Activated T-cell treated with anti-CD3 and anti-CD28 coated beads, Interleukin-2, amount 50 U/mL, for 24 hours (primary cell): Measurements from ENCODE around the gene TENM3.

Experiments used
- DNase-seq: peaks from one replicate; pipeline ENCODE4 v3.0.0-alpha.2; 2020
- H3K27ac Mint-ChIP-seq: 2 replicates; pipeline ENCODE4 v1.8.0; 2020; ENCODE audit warnings: mild to moderate bottlenecking, mixed read lengths
- H3K27me3 Mint-ChIP-seq: 2 replicates; pipeline ENCODE4 v1.8.0; 2020; ENCODE audit warnings: mixed read lengths
- H3K36me3 Mint-ChIP-seq: 2 replicates; pipeline ENCODE4 v1.8.0; 2020; ENCODE audit warnings: low read depth, mixed read lengths
- H3K4me1 Mint-ChIP-seq: 2 replicates; pipeline ENCODE4 v1.8.0; 2020; ENCODE audit warnings: low read depth, mixed read lengths
- H3K4me3 Mint-ChIP-seq: 2 replicates; pipeline ENCODE4 v1.8.0; 2020; ENCODE audit warnings: mild to moderate bottlenecking, moderate library complexity, mixed read lengths
- H3K9me3 Mint-ChIP-seq: 2 replicates; pipeline ENCODE4 v1.8.0; 2020; ENCODE audit warnings: mixed read lengths

The TENM3 gene

GRCh38 chr4:182339221-182339641, 96.0 kb downstream of the TENM3 start:
- Mint-ChIP-seq H3K36me3 (no peaks in the 10 kb centered on the region), H3K27ac (no peak overlapping the region), H3K9me3 (no peaks in the 10 kb centered on the region), H3K27me3 (peaks cover 6% of the 10 kb centered on the region), H3K4me3 (no peak overlapping the region), H3K4me1 (no peaks in the 10 kb centered on the region)
- DNase-seq = no peak

- no peaks in the 10 kb centered on the region for H3K4me1 Mint-ChIP-seq
- no peak for DNase-seq
- H3K27ac Mint-ChIP-seq = no peak overlapping the region
- H3K27me3 Mint-ChIP-seq = peaks cover 6% of the 10 kb centered on the region
- H3K9me3 Mint-ChIP-seq = no peaks in the 10 kb centered on the region
- H3K4me3 Mint-ChIP-seq = no peak overlapping the region
- H3K36me3 Mint-ChIP-seq = no peaks in the 10 kb centered on the region
Measured at GRCh38 chr4:182343453-182343852, 100.3 kb downstream of the TENM3 start.

GRCh38 chr4:182344968-182345367, 101.8 kb downstream of the TENM3 start:
- peaks cover 6% of the 10 kb centered on the region for H3K27me3 Mint-ChIP-seq
- no peak overlapping the region for H3K27ac Mint-ChIP-seq
- DNase-seq = no peak
- no peak overlapping the region for H3K4me3 Mint-ChIP-seq
- H3K9me3 Mint-ChIP-seq = no peaks in the 10 kb centered on the region
- no peaks in the 10 kb centered on the region for H3K4me1 Mint-ChIP-seq
- H3K36me3 Mint-ChIP-seq = no peaks in the 10 kb centered on the region

GRCh38 chr4:182346250-182346649, 103.0 kb downstream of the TENM3 start:
- DNase-seq = no peak

GRCh38 chr4:182346675-182347375, 103.6 kb downstream of the TENM3 start:
- Mint-ChIP-seq H3K27me3 (peaks cover 6% of the 10 kb centered on the region), H3K4me3 (no peak overlapping the region), H3K4me1 (no peaks in the 10 kb centered on the region), H3K36me3 (no peaks in the 10 kb centered on the region), H3K27ac (no peak overlapping the region), H3K9me3 (no peaks in the 10 kb centered on the region)
- no peak for DNase-seq

More at GRCh38 chr4:182346250-182346649, 103.0 kb downstream of the TENM3 start:
- H3K27ac Mint-ChIP-seq = no peak overlapping the region
- no peaks in the 10 kb centered on the region for H3K36me3 Mint-ChIP-seq
- no peaks in the 10 kb centered on the region for H3K4me1 Mint-ChIP-seq
- H3K4me3 Mint-ChIP-seq = no peak overlapping the region
- H3K27me3 Mint-ChIP-seq = peaks cover 6% of the 10 kb centered on the region
- H3K9me3 Mint-ChIP-seq = no peaks in the 10 kb centered on the region

GRCh38 chr4:182348779-182349326, 105.7 kb downstream of the TENM3 start:
- no peak overlapping the region for H3K4me3 Mint-ChIP-seq
- H3K36me3 Mint-ChIP-seq = no peaks in the 10 kb centered on the region
- no peaks in the 10 kb centered on the region for H3K4me1 Mint-ChIP-seq
- no peak overlapping the region for H3K27ac Mint-ChIP-seq
- no peaks in the 10 kb centered on the region for H3K9me3 Mint-ChIP-seq
- DNase-seq = no peak
- no peaks in the 10 kb centered on the region for H3K27me3 Mint-ChIP-seq

GRCh38 chr4:182350041-182350440, 106.8 kb downstream of the TENM3 start:
- Mint-ChIP-seq H3K27me3 (no peaks in the 10 kb centered on the region), H3K27ac (no peak overlapping the region), H3K36me3 (no peaks in the 10 kb centered on the region), H3K4me1 (no peaks in the 10 kb centered on the region), H3K4me3 (no peak overlapping the region), H3K9me3 (no peaks in the 10 kb centered on the region)
- no peak for DNase-seq

- no peaks in the 10 kb centered on the region for H3K36me3 Mint-ChIP-seq
- no peaks in the 10 kb centered on the region for H3K9me3 Mint-ChIP-seq
- no peak overlapping the region for H3K27ac Mint-ChIP-seq
- H3K4me1 Mint-ChIP-seq = no peaks in the 10 kb centered on the region
- H3K4me3 Mint-ChIP-seq = no peak overlapping the region
- no peaks in the 10 kb centered on the region for H3K27me3 Mint-ChIP-seq
- DNase-seq = no peak
Measured at GRCh38 chr4:182351485-182351884, 108.3 kb downstream of the TENM3 start.

- H3K4me3 Mint-ChIP-seq = no peak overlapping the region
- DNase-seq = no peak
- H3K36me3 Mint-ChIP-seq = no peaks in the 10 kb centered on the region
- H3K27ac Mint-ChIP-seq = no peak overlapping the region
- no peaks in the 10 kb centered on the region for H3K4me1 Mint-ChIP-seq
- no peaks in the 10 kb centered on the region for H3K27me3 Mint-ChIP-seq
- no peaks in the 10 kb centered on the region for H3K9me3 Mint-ChIP-seq
Measured at GRCh38 chr4:182354106-182354505, 110.9 kb downstream of the TENM3 start.

GRCh38 chr4:182354867-182355266, 111.7 kb downstream of the TENM3 start:
- H3K4me1 Mint-ChIP-seq = no peaks in the 10 kb centered on the region
- no peak overlapping the region for H3K4me3 Mint-ChIP-seq
- H3K36me3 Mint-ChIP-seq = no peaks in the 10 kb centered on the region
- no peaks in the 10 kb centered on the region for H3K9me3 Mint-ChIP-seq
- DNase-seq = no peak
- H3K27ac Mint-ChIP-seq = no peak overlapping the region
- no peaks in the 10 kb centered on the region for H3K27me3 Mint-ChIP-seq

- no peak for DNase-seq
- Mint-ChIP-seq H3K27ac (no peak overlapping the region), H3K4me3 (no peak overlapping the region), H3K9me3 (no peaks in the 10 kb centered on the region), H3K36me3 (no peaks in the 10 kb centered on the region), H3K27me3 (peaks cover 3% of the 10 kb centered on the region), H3K4me1 (no peaks in the 10 kb centered on the region)
Measured at GRCh38 chr4:182367153-182367552, 124.0 kb downstream of the TENM3 start.

- Mint-ChIP-seq H3K4me1 (no peaks in the 10 kb centered on the region), H3K9me3 (no peaks in the 10 kb centered on the region), H3K4me3 (no peak overlapping the region), H3K27ac (no peak overlapping the region), H3K36me3 (no peaks in the 10 kb centered on the region), H3K27me3 (peaks cover 3% of the 10 kb centered on the region)
- DNase-seq = no peak
Measured at GRCh38 chr4:182369211-182369610, 126.0 kb downstream of the TENM3 start.

GRCh38 chr4:182370491-182370890, 127.3 kb downstream of the TENM3 start:
- Mint-ChIP-seq H3K4me3 (no peak overlapping the region), H3K4me1 (no peaks in the 10 kb centered on the region), H3K27me3 (no peaks in the 10 kb centered on the region), H3K9me3 (no peaks in the 10 kb centered on the region), H3K36me3 (no peaks in the 10 kb centered on the region), H3K27ac (no peak overlapping the region)
- DNase-seq = no peak

GRCh38 chr4:182380771-182381181, 137.6 kb downstream of the TENM3 start:
- Mint-ChIP-seq H3K27ac (no peak overlapping the region), H3K27me3 (peaks cover 5% of the 10 kb centered on the region), H3K9me3 (no peaks in the 10 kb centered on the region), H3K4me1 (no peaks in the 10 kb centered on the region), H3K36me3 (no peaks in the 10 kb centered on the region), H3K4me3 (no peak overlapping the region)
- no peak for DNase-seq

GRCh38 chr4:182382941-182383340, 139.7 kb downstream of the TENM3 start:
- Mint-ChIP-seq H3K9me3 (no peaks in the 10 kb centered on the region), H3K27me3 (peaks cover 5% of the 10 kb centered on the region), H3K4me3 (no peak overlapping the region), H3K4me1 (no peaks in the 10 kb centered on the region), H3K27ac (no peak overlapping the region), H3K36me3 (no peaks in the 10 kb centered on the region)
- DNase-seq = no peak
